Mucosa of rectum (tissue), 2 donors: ENCODE measurements around the gene GLIS1.

Experiments used
- H3K27ac ChIP-seq, 2 donors: one replicate each; pipeline ENCODE4 v1.7.0; 2013; ENCODE audit warnings: inconsistent platforms in 2 of 2, low read depth in 2 of 2, low read length in 2 of 2
- H3K27me3 ChIP-seq, 2 donors: one replicate each; pipeline ENCODE4 v1.7.0; 2013; ENCODE audit warnings: low read length in 2 of 2; ENCODE audit not compliant: control insufficient read depth in 2 of 2, insufficient read depth in 2 of 2
- H3K36me3 ChIP-seq, 2 donors: one replicate each; pipeline ENCODE4 v1.7.0; 2013; ENCODE audit warnings: low read length in 2 of 2; ENCODE audit not compliant: control insufficient read depth in 2 of 2, insufficient read depth in 2 of 2
- H3K4me1 ChIP-seq, 2 donors: one replicate each; pipeline ENCODE4 v1.7.0; 2013; ENCODE audit warnings: low read length in 2 of 2, mild to moderate bottlenecking in 1 of 2; ENCODE audit not compliant: control insufficient read depth in 2 of 2, insufficient read depth in 2 of 2
- H3K4me3 ChIP-seq, 2 donors: one replicate each; pipeline ENCODE4 v1.7.0; 2013; ENCODE audit warnings: low read length in 2 of 2
- H3K9ac ChIP-seq, 2 donors: one replicate each; pipeline ENCODE4 v1.7.0; 2013; ENCODE audit warnings: low read length in 2 of 2, low read depth in 1 of 2, mild to moderate bottlenecking in 1 of 2
- H3K9me3 ChIP-seq, 2 donors: one replicate each; pipeline ENCODE4 v1.7.0; 2013; ENCODE audit warnings: low read length in 2 of 2; ENCODE audit not compliant: control insufficient read depth in 2 of 2
- donor health status: healthy.
- donor health status: Normal muscosa, but diverticular disease.

The GLIS1 gene

DNA sequence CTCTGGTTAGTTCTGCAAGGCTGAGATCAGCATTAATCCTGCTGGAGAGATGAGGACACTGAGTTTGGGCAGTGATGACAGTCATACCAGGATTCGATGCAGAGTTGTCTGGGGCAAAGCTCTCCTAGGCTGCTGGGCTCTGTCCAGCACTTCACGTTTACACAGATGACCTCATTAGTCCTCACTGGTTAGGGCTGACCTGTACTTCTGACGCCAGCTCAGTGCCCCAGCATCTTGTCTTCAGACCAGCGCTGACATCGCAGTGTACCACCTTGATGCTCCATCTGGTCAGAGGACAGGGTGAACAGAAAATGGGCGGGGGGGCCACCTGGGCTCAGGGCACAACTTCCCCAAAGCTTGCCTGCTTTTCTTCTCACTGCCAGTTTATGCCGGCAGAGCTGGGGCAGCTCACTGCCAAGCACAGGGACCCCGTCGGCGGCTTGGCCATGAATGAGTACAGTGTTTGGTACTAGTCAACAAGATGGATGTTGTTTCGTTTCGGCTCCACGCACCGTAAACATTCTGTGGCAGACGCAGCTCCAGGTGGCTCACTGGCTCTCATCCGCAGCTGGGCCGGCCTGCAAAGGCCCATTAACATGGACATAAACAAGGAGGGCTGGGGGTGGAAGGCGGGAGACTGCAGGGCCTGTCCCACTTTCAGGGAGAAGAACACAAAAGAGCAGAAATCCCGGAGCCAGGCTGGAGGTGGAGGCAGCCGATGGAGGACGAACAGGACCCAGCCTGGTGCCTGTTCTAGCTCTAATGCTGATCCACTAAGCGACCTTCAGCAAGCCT, 118.7 kb downstream of the GLIS1 start:
- no peaks in the 10 kb centered on the region for H3K27me3 ChIP-seq
- H3K4me1 ChIP-seq: no peaks in the 10 kb centered on the region
- H3K9ac ChIP-seq: no peak overlapping the region
- H3K36me3 ChIP-seq: no peaks in the 10 kb centered on the region
- H3K27ac ChIP-seq: no peak overlapping the region
- no peaks in the 10 kb centered on the region for H3K9me3 ChIP-seq
- no peak overlapping the region for H3K4me3 ChIP-seq

DNA sequence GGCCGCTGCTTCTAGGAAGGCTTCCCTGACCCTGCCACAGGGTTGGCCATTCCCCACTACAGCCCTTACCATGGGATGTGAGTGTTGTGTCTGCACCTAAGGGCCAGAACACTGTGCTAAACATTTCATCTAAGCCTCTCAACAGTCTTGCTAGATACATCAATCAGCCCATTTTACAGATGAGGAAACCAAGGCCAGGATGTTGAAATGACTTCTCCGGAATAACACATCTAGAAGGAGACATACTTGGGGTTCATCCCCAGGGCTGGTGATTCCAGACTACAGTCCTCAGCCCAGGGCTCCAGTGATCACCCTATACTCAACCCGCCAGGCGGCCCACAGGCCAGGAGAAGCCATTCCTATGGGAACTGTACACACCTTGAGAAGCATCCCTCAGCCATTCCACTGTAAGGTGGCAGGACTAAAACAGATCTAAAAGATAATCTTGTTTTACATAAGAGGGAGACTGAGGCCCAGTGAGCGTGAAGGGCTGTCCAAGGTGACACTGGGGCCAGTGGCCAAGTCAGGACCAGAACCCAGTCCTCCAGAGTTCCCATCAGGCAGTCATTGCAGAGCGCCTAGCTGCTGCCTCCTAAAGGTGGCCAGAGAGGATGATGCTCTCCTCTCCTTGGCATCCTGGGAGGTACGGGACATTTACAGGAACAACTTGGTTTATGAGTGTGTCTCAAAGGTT, 119.5 kb downstream of the GLIS1 start:
- Histone ChIP-seq H3K27ac (no peak overlapping the region), H3K9me3 (no peaks in the 10 kb centered on the region), H3K4me3 (no peak overlapping the region), H3K27me3 (no peaks in the 10 kb centered on the region), H3K4me1 (no peaks in the 10 kb centered on the region), H3K36me3 (no peaks in the 10 kb centered on the region), H3K9ac (no peak overlapping the region)

DNA sequence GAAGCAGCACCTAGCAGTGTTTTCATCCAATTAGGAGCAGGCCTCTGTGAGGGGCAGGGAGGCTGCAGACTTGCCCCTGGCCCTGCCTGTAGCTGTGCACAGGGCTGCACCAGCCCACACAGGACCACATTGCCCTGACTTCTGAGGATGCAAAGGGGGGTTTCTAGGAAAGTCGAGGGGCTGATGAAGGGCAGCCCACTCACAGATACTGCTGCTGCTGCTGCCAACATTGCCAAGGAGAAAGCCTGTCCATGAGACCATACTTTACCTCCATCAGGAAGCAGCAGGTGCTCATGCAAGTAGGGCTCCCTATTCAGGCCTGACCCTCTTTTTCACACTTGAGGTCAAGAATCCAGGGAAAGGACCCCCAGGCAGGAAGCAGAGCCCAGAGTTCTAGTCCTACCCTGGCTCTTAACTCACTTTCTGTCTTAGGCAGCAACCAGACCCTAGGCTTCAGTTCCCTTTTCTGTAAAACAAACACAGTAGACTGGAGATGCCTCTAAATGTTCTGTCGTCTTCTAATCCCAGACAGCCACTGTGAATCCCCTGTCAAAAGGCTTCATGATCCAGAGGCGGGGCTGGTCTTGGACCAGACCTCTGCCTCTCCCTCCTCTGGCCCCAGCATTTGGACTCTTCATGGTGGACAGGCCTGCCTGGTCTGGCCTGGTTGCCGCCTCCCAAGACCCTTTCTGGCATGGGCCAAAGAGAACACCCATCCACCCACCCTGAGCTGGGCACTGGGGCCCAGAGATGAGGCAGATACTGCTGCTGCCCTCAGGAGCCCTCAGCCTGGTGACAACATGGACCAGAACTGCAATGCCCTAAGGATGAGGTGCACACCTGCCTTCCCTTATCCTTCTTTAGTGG, 120.2 kb downstream of the GLIS1 start:
- no peaks in the 10 kb centered on the region for H3K36me3 ChIP-seq
- no peaks in the 10 kb centered on the region for H3K4me1 ChIP-seq
- H3K4me3 ChIP-seq: no peak overlapping the region
- no peak overlapping the region for H3K27ac ChIP-seq
- no peaks in the 10 kb centered on the region for H3K27me3 ChIP-seq
- H3K9ac ChIP-seq: no peak overlapping the region
- H3K9me3 ChIP-seq: no peaks in the 10 kb centered on the region

DNA sequence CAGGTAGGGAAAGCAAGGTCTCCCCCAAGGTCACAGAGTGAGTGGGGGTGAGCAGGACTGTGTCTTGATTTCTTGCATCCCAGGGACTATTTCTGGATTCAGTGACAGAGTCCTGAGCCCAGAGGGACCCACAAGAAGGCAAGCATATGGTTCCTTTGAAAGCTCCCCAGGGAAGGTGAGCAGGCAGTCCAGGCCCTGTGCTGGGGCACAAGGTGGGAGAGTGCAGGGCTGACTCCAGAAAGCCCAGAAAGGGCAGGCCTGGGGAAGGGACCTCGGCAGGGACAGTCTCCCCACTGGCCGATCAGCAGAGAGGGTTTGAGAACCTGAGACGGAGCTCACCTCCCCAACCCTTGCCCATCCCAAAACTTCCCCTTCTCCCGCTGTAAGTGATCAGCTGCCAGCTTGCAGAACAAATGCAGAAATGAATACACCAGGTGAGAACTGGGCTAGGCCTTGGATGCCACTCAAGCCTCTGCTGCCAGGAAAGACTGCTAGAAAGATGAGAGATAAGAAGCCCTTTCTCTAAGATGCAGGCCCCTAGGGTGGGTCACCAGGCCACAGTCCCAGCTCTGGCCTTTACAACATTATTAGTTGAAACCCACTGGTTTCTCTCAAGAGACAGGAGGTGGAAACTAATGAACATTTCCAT, 121.0 kb downstream of the GLIS1 start:
- no peak overlapping the region for H3K9ac ChIP-seq
- no peak overlapping the region for H3K27ac ChIP-seq
- no peak overlapping the region for H3K4me3 ChIP-seq

DNA sequence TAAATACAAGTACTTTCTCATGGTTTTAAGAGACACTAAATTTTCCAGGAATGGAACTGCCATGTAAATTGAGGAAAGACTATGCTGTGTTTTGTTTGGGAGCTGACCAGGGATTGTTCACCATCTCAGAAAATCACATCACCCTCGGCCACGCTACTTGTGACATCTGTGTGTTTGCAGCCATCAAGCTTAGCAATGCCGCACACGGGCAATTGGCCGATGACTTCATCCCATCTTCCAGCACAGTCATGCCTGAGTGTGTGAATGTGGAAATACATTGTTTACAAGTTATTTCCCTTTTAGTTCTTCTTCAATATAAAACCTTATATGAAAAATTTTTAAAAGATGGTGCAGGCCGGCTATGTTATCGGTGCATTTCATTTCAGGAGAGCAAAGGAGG, 121.6 kb downstream of the GLIS1 start:
- Histone ChIP-seq H3K9ac (no peak overlapping the region), H3K27me3 (no peaks in the 10 kb centered on the region), H3K36me3 (no peaks in the 10 kb centered on the region), H3K27ac (no peak overlapping the region), H3K9me3 (no peaks in the 10 kb centered on the region), H3K4me1 (no peaks in the 10 kb centered on the region), H3K4me3 (no peak overlapping the region)

More for the DNA sequence above, 121.0 kb downstream of the GLIS1 start:
- no peaks in the 10 kb centered on the region for H3K36me3 ChIP-seq
- H3K9me3 ChIP-seq: no peaks in the 10 kb centered on the region
- no peaks in the 10 kb centered on the region for H3K4me1 ChIP-seq
- no peaks in the 10 kb centered on the region for H3K27me3 ChIP-seq

DNA sequence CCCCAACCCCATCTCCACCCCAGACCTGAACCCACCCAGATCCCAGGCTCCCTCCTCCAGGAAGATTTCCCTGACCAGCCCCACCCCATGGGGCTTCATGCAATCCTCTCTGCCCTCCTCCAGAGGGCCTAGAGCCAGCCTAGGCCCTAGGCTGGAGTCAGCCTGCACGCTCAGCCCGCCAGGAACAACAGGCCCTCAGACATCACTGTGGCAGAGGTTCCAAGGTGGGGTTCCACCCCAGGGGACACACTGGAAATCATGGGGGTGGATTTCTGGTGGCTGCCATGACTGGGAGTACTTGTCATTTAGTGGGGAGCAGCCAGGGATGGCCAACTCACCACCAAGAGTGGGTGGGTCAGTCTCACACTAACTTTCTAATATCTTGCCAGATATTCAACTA, 122.0 kb downstream of the GLIS1 start:
- no peak overlapping the region for H3K27ac ChIP-seq
- H3K36me3 ChIP-seq: no peaks in the 10 kb centered on the region
- no peak overlapping the region for H3K4me3 ChIP-seq
- no peaks in the 10 kb centered on the region for H3K4me1 ChIP-seq
- no peak overlapping the region for H3K9ac ChIP-seq
- no peaks in the 10 kb centered on the region for H3K27me3 ChIP-seq
- H3K9me3 ChIP-seq: no peaks in the 10 kb centered on the region

DNA sequence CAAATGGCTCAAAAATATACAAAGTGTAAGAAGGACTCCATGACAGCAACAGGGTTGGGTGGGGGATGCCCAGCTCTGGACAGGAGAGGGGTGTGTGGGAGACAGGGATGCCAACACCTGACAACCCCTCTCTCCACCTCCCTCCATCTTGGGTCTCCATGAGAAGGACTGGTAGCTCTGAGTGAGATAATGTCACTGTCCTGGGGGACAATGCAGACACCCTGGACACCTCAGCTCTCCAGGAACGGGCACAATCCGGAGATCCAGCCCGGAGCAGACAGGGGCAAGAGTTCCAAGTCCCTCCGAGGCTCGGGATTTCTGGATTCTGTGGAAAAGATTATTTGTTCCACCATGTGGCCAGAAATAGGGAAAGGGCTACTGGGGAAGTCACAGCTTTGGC, 122.5 kb downstream of the GLIS1 start:
- Histone ChIP-seq H3K36me3 (no peaks in the 10 kb centered on the region), H3K4me3 (no peak overlapping the region), H3K9ac (no peak overlapping the region), H3K9me3 (no peaks in the 10 kb centered on the region), H3K27me3 (no peaks in the 10 kb centered on the region), H3K27ac (no peak overlapping the region), H3K4me1 (no peaks in the 10 kb centered on the region)

DNA sequence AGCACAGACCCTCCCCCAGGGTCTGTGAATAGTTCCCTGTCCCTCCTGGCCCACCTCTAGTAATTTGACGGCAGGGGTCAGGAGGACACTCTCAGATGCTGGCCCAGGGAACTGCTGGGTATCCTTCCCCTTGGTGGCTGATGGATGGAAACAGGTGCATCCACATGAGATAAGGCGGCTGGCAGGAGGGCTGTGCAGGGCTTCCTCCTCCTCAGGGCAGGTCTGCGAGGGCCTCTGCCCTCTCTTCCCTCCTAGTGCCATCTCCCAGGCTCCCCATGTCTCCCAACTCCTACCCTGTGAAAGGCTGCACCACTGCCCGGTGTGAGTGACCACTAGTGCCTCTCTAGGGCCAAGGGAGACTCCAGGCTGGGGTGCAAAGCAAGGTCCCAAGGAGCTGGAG, 123.9 kb downstream of the GLIS1 start:
- Histone ChIP-seq H3K36me3 (no peaks in the 10 kb centered on the region), H3K9me3 (no peaks in the 10 kb centered on the region), H3K4me1 (no peaks in the 10 kb centered on the region), H3K27ac (no peak overlapping the region), H3K4me3 (no peak overlapping the region), H3K27me3 (no peaks in the 10 kb centered on the region), H3K9ac (no peak overlapping the region)

DNA sequence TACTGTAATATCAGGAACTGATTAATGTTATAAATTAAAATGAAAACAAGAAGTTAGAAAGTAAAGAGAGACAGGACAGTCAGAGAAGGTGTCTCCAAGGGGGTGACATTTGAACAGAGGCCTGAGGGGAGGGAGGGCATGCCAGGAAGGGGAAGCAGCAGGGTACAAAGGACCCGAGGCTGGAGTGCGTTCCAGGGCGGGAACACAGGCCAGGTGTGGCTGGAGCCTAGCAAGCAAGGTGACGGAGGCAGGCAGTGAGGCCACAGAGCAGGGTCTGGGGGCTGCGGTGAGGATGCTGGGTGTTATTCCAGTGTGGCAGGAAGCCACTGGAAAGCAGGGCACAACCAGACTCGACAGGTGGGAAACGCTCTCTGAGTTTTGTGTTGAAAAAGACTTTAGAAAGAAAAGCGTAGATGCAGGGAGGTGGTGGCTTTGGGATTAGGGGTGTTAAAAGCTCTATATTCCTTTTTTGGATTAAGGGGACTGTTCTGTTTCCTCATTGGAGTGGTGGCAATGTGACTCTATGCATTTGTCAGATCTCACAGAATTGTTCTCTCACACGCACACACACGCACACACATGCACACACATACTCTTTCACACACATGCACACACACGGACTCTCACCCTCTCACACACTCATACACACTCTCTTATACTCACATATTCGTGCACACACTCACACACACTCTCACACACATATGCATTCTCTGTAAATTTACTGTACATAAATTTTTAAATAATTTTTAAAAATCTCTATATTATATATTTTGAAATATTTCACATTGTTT, 124.5 kb downstream of the GLIS1 start:
- Histone ChIP-seq H3K27me3 (no peaks in the 10 kb centered on the region), H3K36me3 (no peaks in the 10 kb centered on the region), H3K4me1 (no peaks in the 10 kb centered on the region), H3K4me3 (no peak overlapping the region), H3K9me3 (no peaks in the 10 kb centered on the region), H3K9ac (no peak overlapping the region), H3K27ac (no peak overlapping the region)
